ENCODE data around the gene TENT5D.

- TF ChIP-seq CTCF (IDR thresholded peaks at IDR 0.05; ENCODE audit: low read depth, low read length, missing input control) = no peak
- no peak for TF ChIP-seq FOXA1 (IDR thresholded peaks at IDR 0.05)
- TF ChIP-seq YY1 (IDR thresholded peaks at IDR 0.05) = no peak
- TF ChIP-seq MAX (IDR thresholded peaks at IDR 0.05) = no peak
- TF ChIP-seq ZBTB33 (IDR thresholded peaks at IDR 0.05) = no peak
- no peak for TF ChIP-seq GABPA (IDR thresholded peaks at IDR 0.05 in 1 of 2, conservative IDR thresholded peaks at IDR 0.05 in 1 of 2)
- no peak for TF ChIP-seq TAF1 (conservative IDR thresholded peaks at IDR 0.05)
- no peak for TF ChIP-seq JUND (IDR thresholded peaks at IDR 0.05)
- no peak for TF ChIP-seq REST (IDR thresholded peaks at IDR 0.05)
- TF ChIP-seq ATF3 (IDR thresholded peaks at IDR 0.05) = no peak
- TF ChIP-seq EGR1 (IDR thresholded peaks at IDR 0.05; ENCODE audit: low read depth in 2 of 2) = no peak
- TF ChIP-seq SP1 (IDR thresholded peaks at IDR 0.05) = no peak
Observed at GRCh38 chrX:80423000-80423399, 2.8 kb downstream of the TENT5D start.
